SIG-M5 treated with dmso at 0.1 percent for 504 hours (cell line): ENCODE measurements around the gene TEKTIP1.
"Not testable (repeated sequence)": the region's sequence is repeated elsewhere in the genome, so short reads cannot be mapped to it uniquely, and the experiment has no call there.

Experiments used
- DNase-seq: peaks from one replicate; lab custom pipeline; 2025; ENCODE audit not compliant: unreplicated experiment; lab: John Stamatoyannopoulos, UW

TEKTIP1 gene

DNA sequence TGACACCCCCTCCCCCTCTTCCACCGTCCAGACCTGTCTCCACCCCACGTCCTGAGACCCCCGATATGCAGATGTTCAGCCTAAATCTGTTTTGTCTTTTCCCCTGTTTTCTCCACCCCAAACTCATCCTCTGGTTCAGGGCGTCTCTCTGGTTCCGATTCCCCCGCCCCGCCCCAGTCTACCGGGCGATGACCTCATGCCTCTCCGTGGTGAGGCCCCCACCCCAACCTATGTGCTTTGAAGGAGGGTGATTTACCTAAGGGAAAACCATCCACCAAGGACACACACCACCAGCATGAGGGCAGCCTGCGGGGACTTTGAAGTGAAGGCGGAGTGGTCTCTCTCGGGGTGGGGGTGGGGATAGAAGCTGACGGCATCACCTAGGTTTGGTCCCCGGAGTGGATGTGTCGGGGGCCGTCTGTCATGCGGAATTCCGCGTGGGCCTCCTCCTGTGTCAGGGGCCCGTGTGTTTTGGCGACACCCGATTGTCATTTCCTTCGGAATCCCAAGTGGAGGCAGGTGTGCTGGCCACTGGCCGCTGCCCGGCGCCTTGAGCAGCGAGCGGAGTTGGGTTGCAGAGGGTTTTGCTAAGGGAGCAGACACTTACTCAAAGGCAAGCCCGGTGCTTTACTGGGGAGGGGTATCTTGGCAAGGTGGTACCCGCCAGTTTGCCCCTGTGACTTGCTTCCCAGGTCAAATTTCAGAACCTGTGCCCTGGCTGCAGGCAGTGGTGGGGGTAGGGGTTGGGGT is 31.4 kb upstream of the TEKTIP1 start:
- no peak for DNase-seq

DNA sequence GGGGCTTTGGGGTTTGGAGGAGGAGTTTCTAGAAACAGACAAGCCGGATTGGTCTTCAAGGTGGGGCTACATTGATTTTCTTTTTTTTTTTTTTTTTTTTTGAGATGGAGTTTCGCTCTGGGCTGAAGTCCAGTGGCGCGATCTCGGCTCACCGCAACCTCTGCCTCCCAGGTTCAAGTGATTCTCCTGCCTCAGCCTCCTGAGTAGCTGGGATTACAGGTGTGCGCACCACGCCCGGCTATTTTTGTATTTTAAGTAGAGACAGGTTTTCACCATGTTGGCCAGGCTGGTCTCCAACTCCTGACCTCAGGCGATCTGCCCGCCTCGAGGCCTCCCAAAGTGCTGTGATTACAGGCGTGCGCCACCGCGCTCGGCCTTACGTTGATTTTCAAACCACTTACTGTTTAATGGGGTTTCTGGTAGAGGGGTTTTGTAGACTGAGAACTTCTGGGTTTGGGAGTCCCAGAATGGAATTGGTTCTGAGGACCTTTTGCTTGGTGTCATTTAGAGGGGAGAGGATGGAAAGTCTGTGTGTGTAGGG is 30.8 kb upstream of the TEKTIP1 start:
- not testable (repeated sequence) for DNase-seq

GRCh38 chr19:3508771-3509535 is 30.0 kb upstream of the TEKTIP1 start:
- DNase-seq = no peak

DNA sequence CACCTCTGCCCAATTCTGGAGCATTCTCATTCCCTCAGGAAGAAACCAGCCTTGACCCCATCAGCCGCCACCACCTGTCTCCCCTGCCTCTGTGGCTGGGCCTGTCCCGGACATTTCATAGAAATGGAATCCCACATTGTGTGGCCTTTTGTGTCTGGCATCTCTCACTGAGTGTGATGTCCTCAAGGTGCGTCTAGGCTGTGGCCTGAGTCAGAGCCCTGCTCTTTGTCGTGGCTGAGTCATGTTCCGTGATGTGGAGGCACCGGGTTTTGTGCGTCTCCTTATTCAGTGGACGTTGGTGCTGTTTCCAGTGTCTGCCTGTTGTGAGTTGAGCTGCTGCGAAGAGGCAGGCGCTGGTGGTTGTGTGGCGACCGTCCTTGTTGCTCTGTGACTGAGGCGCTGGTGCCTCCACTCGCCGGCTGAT is 29.4 kb upstream of the TEKTIP1 start:
- no peak for DNase-seq

DNA sequence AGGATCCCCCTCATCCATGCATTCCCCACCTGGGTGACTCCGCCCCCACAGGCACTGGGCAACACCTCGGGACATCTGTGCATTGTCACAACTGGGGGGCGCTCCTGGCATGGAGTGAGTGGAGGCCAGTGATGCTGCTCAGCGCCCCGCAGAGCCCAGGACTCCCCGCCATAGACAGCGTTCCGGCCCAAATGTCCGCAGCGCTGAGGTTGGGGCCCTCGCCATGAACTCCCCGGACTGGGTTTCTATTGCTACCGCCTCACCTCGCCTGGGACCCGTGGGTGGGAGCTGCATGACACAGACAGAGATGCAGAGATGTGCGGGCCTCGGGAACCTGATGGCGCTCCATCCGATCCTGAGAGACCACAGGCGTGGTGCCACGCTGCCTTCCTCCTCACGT is 28.2 kb upstream of the TEKTIP1 start:
- DNase-seq = no peak

DNA sequence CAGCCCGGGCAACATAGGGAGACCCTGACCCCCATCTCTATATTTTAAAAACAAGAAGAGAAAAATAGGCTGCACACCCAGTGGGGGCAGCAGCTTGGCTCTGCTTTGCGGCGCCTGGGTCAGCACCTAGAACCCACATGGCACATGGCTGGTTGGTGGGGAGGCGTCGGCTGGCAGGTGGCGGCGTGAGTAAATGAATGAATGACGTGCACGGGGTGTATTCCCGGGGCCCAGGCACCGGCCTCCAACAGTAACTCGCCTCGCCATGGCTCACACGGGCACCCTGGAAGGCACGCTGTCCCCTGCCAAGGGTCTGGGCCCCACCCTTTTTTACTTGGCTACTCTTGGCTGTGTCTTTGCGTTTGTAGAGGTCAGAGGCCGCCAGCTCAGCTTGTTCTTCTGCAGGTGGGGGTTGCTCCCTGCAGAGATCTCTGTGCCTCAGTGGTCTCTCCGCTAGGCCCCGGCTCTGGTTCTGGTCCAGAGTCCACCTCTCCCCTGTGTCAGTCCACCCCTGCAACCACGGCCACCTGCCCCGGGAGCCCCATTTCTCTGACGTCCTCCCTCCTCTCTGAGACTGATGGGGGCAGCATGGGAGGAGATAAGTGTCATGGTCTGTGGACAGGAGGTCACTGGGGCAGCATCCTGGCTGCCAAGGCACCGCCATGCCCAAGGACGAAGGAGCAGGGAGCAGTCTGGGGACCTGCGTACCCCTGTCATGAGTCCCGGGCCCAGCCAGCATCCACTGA is 27.3 kb upstream of the TEKTIP1 start:
- DNase-seq = no peak

DNA sequence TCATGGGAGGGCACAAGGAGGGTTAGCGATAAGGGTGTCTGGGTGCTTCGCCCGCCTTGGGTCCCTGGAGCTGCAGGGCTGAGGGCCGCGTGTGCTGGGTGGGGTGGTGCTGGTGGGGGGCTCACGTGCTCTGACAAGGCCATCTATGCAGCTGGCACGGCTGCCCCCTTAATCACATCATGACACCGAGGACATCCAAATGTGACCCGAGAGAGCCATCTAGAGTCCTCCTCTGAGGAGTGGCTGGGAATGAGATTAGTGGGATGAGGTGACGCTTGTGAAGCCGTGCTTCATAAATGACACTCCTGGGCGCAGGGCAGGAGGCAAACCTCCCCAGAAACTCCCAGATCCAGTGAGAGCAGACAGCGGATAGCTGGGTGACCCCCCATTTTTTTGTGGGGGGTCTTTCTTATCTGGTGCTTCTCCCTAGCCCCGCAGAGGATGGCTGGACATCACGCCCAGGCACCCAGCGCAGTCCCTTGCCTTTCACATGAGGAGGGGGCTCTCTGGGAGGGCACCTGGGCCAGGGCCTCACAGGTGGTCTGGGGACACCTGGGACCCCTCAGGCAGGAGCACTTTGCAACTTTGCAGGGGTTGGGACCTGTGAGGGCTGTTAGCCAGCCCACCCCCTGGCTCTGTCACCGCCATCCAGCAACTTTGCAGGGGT is 26.3 kb upstream of the TEKTIP1 start:
- no peak for DNase-seq

GRCh38 chr19:3513229-3514140 is 25.5 kb upstream of the TEKTIP1 start:
- no peak for DNase-seq

- DNase-seq = no peak
These were observed 24.0 kb upstream of the TEKTIP1 start for GRCh38 chr19:3514930-3515329.

- DNase-seq = no peak
These were observed 23.0 kb upstream of the TEKTIP1 start for GRCh38 chr19:3515891-3516422.

DNA sequence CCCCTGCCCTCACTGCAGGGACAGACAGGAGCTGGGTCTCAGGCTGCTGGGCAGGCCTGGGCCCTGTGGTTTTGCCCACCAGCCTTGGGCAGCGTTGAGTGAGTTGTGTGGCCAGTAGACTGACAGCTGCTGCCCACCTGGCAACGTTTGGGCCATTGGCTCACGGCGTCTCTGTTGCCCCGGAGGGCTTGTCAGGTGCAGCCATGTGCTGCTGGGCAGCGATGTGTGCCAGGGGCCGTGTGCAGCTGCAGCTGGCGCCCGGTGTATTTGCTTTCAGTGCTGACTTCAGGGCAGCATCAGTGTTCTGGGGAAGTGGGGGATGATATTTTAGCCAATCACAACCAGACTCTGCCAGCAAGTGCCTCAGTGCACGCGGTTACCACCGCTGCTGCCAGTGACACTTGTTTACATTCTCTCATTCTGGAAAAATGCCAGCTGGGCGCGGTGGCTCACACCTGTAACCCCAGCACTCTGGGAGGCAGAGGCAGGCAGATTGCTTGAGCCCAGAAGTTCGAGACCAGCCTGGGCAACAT is 22.2 kb upstream of the TEKTIP1 start:
- DNase-seq = no peak

DNA sequence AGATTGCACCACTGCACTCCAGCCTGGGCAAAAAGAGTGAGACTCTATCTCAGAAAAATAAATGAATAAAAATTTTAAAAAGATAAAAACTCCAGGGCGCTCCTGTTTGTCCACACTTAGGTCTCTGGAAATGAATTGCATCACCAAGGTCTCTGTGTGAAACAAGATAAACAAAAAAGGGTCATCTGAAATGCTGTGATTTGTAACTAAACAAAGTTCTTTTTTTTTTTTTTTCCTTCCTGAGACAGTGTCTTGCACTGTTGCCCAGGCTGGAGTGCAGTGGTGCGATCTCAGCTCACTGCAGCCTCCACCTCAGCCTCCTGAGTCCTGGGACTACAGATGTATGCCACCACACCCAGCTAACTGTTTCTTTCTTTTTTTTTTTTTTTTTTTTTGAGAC is 21.3 kb upstream of the TEKTIP1 start:
- DNase-seq = no peak

GRCh38 chr19:3518255-3518654 is 20.7 kb upstream of the TEKTIP1 start:
- no peak for DNase-seq

DNA sequence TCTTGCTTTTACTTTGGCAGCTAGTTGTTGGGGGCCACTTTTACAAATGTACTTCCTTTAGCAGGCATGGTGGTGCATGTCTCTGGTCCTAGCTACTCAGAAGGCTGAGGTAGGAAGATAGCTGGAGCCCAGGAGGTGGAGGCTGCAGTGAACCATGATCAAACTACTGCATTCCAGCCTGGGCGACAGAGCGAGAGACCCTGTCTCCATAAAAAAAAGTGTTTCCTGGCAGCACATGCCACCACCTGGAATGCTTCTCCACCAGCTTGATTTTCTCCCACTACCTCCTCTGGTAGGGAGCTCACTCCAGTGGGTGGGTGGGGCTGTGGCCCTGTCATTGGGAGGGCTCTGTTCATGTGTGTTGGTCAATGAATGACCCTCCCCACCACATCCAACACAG is 20.3 kb upstream of the TEKTIP1 start:
- DNase-seq = no peak

DNA sequence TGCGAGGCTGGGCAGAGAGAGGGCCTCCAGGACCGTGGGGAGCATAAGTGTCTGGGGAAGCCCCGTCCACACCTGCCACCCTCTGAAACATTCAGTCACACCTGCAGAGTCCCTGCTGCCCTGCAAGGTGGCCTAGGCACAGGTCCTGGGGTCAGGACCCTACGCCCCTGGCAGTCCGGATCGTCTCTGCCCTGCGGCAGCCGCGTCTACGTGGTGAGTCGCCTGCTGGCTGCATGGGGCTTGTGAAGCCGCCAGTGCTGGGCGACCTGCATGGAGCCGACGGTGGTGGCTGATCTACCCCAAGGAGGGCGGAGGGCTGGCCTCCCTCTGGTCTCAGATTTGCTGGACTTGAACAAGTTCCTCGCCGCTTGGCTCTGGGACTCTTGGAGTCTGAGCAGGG is 19.8 kb upstream of the TEKTIP1 start:
- no peak for DNase-seq

DNA sequence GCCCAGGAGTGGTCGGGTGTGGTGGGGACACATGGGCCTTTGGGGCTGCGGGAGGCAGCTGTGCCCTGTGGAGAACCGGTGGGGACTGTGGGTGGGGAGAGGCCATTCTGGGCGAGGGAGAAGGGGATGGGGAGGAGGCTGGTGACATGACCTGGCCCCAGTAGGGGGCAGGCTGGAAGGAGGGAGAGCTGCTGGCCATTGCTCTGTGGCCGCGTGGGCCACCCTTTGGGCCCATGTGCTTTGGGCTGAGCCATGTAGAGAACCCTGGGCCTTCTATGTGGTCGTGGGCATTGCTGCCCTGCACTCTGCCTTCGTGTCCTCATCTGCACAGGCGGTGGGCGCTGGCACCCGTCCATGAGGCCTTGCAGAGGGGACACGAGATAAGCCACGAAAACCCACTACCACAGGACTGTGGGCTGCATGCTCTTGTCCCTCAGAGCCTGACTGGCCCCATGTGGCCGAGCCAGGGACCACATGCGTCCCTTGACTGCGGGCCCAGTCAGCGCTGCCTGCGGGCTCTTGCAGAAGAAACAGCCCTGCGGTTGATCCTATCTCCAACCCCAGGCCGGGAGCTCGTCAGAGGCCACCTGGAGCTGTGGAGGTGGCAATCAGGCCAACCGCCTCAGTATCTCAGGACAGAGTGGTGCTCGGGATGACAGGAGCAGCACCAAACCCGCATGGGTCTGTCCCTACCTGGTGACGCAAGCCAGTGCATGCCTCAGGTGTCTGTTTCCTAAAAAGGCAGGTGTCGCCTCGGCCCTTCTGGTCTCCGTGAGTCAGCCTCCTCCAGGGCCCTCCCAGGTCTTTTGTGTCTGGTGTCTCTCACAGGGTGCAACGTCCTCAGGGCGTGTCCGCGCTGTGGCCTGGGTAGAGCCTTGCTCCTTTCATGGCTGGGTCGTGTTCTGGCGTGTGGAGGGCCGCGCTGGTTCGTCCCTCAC is 18.5 kb upstream of the TEKTIP1 start:
- no peak for DNase-seq

DNA sequence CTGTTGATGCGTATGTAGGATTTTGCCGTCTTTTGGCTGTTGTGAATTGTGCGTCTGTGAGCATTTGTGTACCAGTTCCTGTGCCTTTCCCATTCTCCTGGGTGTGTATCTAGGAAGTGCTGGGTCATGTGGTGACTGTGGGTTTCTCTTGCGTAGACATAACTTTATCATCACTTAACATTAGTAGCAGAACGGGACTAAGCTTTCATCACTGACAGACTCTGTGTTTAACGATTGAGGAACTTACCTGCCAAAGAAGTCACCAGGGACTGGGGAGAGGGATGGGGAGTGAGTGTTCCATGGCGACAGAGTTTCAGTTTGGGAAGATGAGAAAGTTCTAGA is 17.9 kb upstream of the TEKTIP1 start:
- DNase-seq = no peak
